HCT116 (cell line): Measurements from ENCODE around the gene GYS1. TPM values are rescaled to one million over a fixed set of nuclear protein-coding genes. Genes with fewer than 3 reads are reported as not detected.

Source experiments
- ATAC-seq: fragments of 200-7000 bp; cut with Tn5 transposase; 2 replicates; pipeline ENCODE4 v1.9.1; 2020; ENCODE audit warnings: mild to moderate bottlenecking, moderate library complexity
- BruUV-seq: library from RNA; stranded (reverse); fragments of 400-500 nt; replicated peaks from 2 replicates; lab custom pipeline; 2021; lab: Mats Ljungman, UMichigan
- CTCF ChIA-PET: fragments of 300-600 bp; sonication (Branson Sonifier 250); formaldehyde crosslinking; loops from one replicate; lab custom pipeline; 2021; ENCODE audit warnings: antibody characterized with exemption; lab: Charles Lee
- POLR2A ChIA-PET: fragments of 300-600, 350-600 bp; sonication (Branson Sonifier 250); formaldehyde crosslinking; loops from one replicate; lab custom pipeline; 2021; ENCODE audit warnings: antibody characterized with exemption; lab: Charles Lee
- RAD21 ChIA-PET, 2 experiments: fragments of 300-600 bp; sonication (Branson Sonifier 250); formaldehyde crosslinking; loops; one replicate each; lab custom pipeline; 2023; ENCODE audit warnings: low total read pairs in 2 of 2; ENCODE audit not compliant: uncharacterized antibody in 2 of 2, unreplicated experiment in 2 of 2, low non-redundant PET in 1 of 2; lab: Charles Lee
- DNase-seq: peaks from one replicate; pipeline ENCODE4 v3.0.0-alpha.2; 2010; ENCODE audit warnings: low read depth, low spot score
- H2AFZ ChIP-seq: fragments of 200-600 bp; shearing (Covaris generic), sonication (generic); 2 replicates; pipeline ENCODE4 v1.6.1; 2017; ENCODE audit warnings: low read depth, mixed run types, mixed read lengths, antibody characterized with exemption, low read length; ENCODE audit not compliant: poor library complexity, severe bottlenecking
- H3K27ac ChIP-seq: 2 replicates; pipeline ENCODE4 v1.5.1; 2012; ENCODE audit warnings: low read depth, low read length
- H3K27me3 ChIP-seq: fragments of 200-600 bp; sonication (generic); 2 replicates; pipeline ENCODE4 v1.6.1; 2016; ENCODE audit warnings: mixed run types, low read length, mixed read lengths; ENCODE audit not compliant: insufficient read depth
- H3K36me3 ChIP-seq, 2 experiments: fragments of 200-500 bp in 1 of 2; fragments of 200-600 bp in 1 of 2; sonication (Bioruptor generic) in 1 of 2; sonication (generic) in 1 of 2; 2 replicates each; pipeline versions ENCODE4 v1.5.1 to v1.6.1; 2014 to 2016; ENCODE audit warnings: low read length in 2 of 2, inconsistent platforms in 1 of 2, mixed read lengths in 1 of 2, mixed run types in 1 of 2; ENCODE audit not compliant: insufficient read depth in 2 of 2, control insufficient read depth in 1 of 2
- H3K4me1 ChIP-seq, 2 experiments: fragments of 200-600 bp in 1 of 2; sonication (generic) in 1 of 2; 2 replicates each; pipeline versions ENCODE4 v1.5.1 to v1.6.1; 2012 to 2017; ENCODE audit warnings: low read length in 2 of 2, inconsistent platforms in 1 of 2, mild to moderate bottlenecking in 1 of 2, mixed read lengths in 1 of 2, mixed run types in 1 of 2, moderate library complexity in 1 of 2; ENCODE audit not compliant: insufficient read depth in 2 of 2, control insufficient read depth in 1 of 2
- H3K4me2 ChIP-seq: fragments of 200-600 bp; sonication (generic); 2 replicates; pipeline ENCODE4 v1.6.1; 2017; ENCODE audit warnings: mixed run types, low read length, mixed read lengths
- H3K4me3 ChIP-seq, 2 experiments: fragments of 200-600 bp in 1 of 2; sonication (generic) in 1 of 2; replicated peaks in 1 of 2; 2 replicates each; pipeline ENCODE4 v1.5.1; 2011 to 2016; ENCODE audit warnings: low read length in 2 of 2, control low read depth in 1 of 2, low read depth in 1 of 2, mild to moderate bottlenecking in 1 of 2, mixed read lengths in 1 of 2, mixed run types in 1 of 2
- H3K79me2 ChIP-seq: fragments of 200-600 bp; sonication (generic); 2 replicates; pipeline ENCODE4 v1.6.1; 2017; ENCODE audit warnings: mild to moderate bottlenecking, mixed run types, low read length, moderate library complexity, mixed read lengths; ENCODE audit not compliant: insufficient read depth
- H3K9ac ChIP-seq: fragments of 200-600 bp; sonication (generic); 2 replicates; pipeline ENCODE4 v1.6.1; 2016; ENCODE audit warnings: low read length, mixed read lengths
- H3K9me2 ChIP-seq: fragments of 200-600 bp; sonication (generic), shearing (Covaris generic); 2 replicates; pipeline ENCODE4 v1.6.1; 2017; ENCODE audit warnings: mixed run types, mild to moderate bottlenecking, moderate library complexity; ENCODE audit not compliant: insufficient read depth
- H3K9me3 ChIP-seq, 2 experiments: fragments of 200-500 bp in 1 of 2; fragments of 200-600 bp in 1 of 2; sonication (Bioruptor generic) in 1 of 2; sonication (generic) in 1 of 2; 2 replicates each; pipeline ENCODE4 v1.6.1; 2014 to 2017; ENCODE audit warnings: low read length in 2 of 2, mixed read lengths in 2 of 2, inconsistent platforms in 1 of 2, low read depth in 1 of 2, mild to moderate bottlenecking in 1 of 2, mixed run types in 1 of 2, moderate library complexity in 1 of 2; ENCODE audit not compliant: control insufficient read depth in 1 of 2, insufficient read depth in 1 of 2
- H4K20me1 ChIP-seq: fragments of 200-600 bp; sonication (generic), shearing (Covaris generic); 2 replicates; pipeline ENCODE4 v1.6.1; 2017; ENCODE audit warnings: mixed run types, mild to moderate bottlenecking, moderate library complexity; ENCODE audit not compliant: insufficient read depth
- CBX3 ChIP-seq: IDR thresholded peaks from 2 replicates; pipeline ENCODE4 v1.6.1; 2012; ENCODE audit warnings: low read depth
- CEBPB ChIP-seq: IDR thresholded peaks from 2 replicates; pipeline ENCODE4 v1.6.1; 2012; ENCODE audit warnings: low read depth
- SRF ChIP-seq: IDR thresholded peaks from 2 replicates; pipeline ENCODE4 v1.6.1; 2012; ENCODE audit warnings: low read depth
- TCF7L2 ChIP-seq: IDR thresholded peaks from 2 replicates; pipeline ENCODE4 v1.7.0; 2011; ENCODE audit warnings: borderline replicate concordance, inconsistent platforms; ENCODE audit not compliant: insufficient read depth, insufficient read length; ENCODE audit errors: extremely low read depth
- intact Hi-C: fragments of 100-400 bp; cut with micrococcal nuclease; formaldehyde crosslinking; loops from 2 replicates; pipeline ENCODE4 v1.10.0; 2022
- total RNA-seq: library from RNA; stranded (reverse); gene quantifications from one replicate; pipeline ENCODE4 v1.2.1, GENCODE V29; 2021; ENCODE audit not compliant: unreplicated experiment
- TF ChIP-seq, protein P1 (sequence below): IDR thresholded peaks from 2 replicates; pipeline ENCODE4 v1.6.1; 2012; ENCODE audit warnings: low read depth

GYS1 gene
- total RNA-seq, 1 experiment from 2014 or later = 50.7 TPM

DNA sequence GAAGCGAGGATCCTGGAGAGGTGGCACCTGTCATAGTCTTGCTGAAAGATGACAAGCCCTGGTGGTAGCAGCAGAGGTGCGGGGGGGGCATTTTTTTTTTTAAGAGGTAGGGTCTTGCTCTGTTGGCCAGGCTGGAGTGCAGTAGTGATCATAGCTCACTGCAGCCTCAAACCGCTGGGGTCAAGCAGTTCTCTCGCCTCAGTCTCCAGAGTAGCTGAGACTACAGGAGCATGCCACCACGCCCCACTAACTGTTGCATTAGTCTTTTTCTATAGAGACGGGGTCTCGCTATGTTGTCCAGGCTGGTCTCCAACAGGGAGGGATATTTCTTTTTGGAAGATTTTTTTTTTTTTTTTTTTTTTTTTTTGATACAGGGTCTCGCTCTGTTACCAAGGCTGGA lies 35.1 kb downstream of the GYS1 start (continued):
- TF ChIP-seq, protein P1, sequence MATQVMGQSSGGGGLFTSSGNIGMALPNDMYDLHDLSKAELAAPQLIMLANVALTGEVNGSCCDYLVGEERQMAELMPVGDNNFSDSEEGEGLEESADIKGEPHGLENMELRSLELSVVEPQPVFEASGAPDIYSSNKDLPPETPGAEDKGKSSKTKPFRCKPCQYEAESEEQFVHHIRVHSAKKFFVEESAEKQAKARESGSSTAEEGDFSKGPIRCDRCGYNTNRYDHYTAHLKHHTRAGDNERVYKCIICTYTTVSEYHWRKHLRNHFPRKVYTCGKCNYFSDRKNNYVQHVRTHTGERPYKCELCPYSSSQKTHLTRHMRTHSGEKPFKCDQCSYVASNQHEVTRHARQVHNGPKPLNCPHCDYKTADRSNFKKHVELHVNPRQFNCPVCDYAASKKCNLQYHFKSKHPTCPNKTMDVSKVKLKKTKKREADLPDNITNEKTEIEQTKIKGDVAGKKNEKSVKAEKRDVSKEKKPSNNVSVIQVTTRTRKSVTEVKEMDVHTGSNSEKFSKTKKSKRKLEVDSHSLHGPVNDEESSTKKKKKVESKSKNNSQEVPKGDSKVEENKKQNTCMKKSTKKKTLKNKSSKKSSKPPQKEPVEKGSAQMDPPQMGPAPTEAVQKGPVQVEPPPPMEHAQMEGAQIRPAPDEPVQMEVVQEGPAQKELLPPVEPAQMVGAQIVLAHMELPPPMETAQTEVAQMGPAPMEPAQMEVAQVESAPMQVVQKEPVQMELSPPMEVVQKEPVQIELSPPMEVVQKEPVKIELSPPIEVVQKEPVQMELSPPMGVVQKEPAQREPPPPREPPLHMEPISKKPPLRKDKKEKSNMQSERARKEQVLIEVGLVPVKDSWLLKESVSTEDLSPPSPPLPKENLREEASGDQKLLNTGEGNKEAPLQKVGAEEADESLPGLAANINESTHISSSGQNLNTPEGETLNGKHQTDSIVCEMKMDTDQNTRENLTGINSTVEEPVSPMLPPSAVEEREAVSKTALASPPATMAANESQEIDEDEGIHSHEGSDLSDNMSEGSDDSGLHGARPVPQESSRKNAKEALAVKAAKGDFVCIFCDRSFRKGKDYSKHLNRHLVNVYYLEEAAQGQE = no peak
- TF ChIP-seq, all 23 proteins: peak for 0

DNA sequence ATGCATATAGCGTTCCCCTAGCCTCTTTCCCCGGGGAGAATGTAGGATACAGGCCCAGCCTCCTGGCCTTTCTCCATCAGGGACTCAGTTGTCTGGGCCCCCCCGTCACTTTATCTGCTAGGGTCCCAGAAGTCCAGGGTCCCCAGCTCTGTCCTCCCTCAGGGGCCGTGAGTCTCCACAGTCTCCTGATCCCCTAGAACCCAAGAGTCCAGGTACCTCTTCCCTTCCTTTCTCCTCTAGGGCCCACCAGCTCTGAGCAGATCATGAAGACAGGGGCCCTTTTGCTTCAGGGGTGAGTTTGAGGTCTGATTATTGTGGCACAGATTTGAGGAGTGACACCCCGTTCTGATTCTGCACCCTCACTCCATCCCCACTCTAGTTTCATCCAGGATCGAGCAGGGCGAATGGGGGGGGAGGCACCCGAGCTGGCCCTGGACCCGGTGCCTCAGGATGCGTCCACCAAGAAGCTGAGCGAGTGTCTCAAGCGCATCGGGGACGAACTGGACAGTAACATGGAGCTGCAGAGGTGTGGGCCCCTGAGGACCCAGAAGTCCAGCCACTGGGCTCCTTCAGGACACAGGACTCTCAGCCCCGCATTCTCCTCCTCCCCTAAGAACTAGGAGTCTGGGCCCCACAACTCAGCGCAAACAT lies 37.7 kb downstream of the GYS1 start:
- BruUV-seq = no TSS peak
- no peak for TF ChIP-seq CEBPB
- TF ChIP-seq TCF7L2 = no peak
- TF ChIP-seq CBX3 = no peak
- TF ChIP-seq SRF = no peak
- Histone ChIP-seq H4K20me1 (no peaks in the 10 kb centered on the region), H3K9me2 (no peaks in the 10 kb centered on the region), H3K4me3 (peak overlapping the region; percentile 81 to 98), H2AFZ (no peak overlapping the region), H3K79me2 (peaks cover 16% of the 10 kb centered on the region), H3K27me3 (no peaks in the 10 kb centered on the region), H3K27ac (peak overlapping the region; percentile 92), H3K9ac (peak overlapping the region; percentile 94), H3K9me3 (no peaks in the 10 kb centered on the region), H3K4me1 (peaks cover 5 to 20% of the 10 kb centered on the region in 2 experiments; a peak in 3 of 4 replicates), H3K4me2 (peak overlapping the region; percentile 76), H3K36me3 (peaks cover 0 to 4% of the 10 kb centered on the region in 2 experiments; a peak in 1 of 4 replicates)
- ChIA-PET POLR2A (no interaction called here), CTCF (no interaction called here), RAD21 (no interaction called here)
- no peak for ATAC-seq
- no peak for DNase-seq
- intact Hi-C loops = no loop called here
